Kidney glomerular epithelial cell (primary cell): ENCODE data around the gene OR9A4.
"Not testable (repeated sequence)": the region's sequence is repeated elsewhere in the genome, so short reads cannot be mapped to it uniquely, and the experiment has no call there.

Experiments
- DNase-seq: peaks from one replicate; lab custom pipeline; 2025; lab: John Stamatoyannopoulos, UW

The OR9A4 gene, protein sequence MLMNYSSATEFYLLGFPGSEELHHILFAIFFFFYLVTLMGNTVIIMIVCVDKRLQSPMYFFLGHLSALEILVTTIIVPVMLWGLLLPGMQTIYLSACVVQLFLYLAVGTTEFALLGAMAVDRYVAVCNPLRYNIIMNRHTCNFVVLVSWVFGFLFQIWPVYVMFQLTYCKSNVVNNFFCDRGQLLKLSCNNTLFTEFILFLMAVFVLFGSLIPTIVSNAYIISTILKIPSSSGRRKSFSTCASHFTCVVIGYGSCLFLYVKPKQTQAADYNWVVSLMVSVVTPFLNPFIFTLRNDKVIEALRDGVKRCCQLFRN

DNA sequence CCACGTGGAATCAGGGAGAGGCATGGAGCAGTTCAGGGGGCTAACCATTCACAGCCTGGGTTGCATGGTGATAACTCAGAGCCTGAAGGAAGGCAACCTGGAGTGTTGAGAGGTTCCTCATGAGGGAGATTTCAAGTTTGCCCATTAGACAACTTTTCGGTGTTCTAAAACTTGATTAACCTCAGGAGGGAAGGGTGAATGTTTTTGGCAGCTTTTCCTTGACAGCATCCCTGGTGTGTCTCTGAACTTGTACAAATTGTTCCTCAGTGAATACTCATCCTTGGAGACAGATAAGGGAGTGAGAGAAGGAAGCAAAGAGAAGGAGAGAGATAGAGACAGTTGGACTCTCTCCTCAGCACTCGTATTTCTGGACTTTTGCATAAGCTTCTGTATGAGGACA lies at the start of gene OR9A4:
TSS of gene OR9A4 (plus strand) at position 301 of the 400 bp plus-strand sequence. CDS start 2,477 bp downstream, outside the sequence.
- DNase-seq = no peak

DNA sequence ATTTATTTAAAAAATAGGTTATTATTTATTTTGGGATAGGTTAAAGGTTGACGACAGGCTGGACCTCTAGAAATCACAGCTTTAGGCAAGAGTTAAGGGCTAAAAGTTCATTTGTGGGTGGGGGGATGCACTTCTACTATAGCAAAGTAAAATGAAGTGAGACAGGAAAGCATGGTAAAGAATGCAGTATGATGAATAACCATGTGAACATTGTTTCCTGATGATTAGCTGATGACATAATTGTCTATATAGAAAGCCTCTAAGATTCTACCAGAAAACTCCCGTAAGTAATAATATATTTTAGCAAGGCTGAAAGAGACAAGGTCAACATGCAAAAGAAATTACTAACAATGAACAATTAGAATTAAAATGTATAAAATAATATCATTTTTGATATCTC lies 49.2 kb upstream of the OR9A4 start:
- no peak for DNase-seq

DNA sequence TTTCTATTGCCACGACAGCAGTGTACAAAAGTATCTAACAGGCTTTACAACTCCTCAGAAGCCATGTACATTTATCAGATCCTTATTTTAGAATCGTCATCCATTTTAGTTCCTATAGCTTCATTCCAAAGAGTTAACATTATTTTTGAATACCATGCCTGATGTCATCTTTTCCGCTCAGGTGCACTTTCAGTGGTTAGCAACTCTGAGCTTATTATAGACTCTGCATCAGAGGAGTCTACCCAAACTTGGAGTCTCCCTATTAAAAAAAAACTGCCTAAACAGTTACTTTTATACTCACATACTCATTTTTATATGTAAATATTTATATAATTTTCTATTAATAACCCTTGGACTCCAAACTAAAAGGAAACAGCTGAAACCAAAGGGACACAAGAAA lies 43.3 kb upstream of the OR9A4 start:
- no peak for DNase-seq

DNA sequence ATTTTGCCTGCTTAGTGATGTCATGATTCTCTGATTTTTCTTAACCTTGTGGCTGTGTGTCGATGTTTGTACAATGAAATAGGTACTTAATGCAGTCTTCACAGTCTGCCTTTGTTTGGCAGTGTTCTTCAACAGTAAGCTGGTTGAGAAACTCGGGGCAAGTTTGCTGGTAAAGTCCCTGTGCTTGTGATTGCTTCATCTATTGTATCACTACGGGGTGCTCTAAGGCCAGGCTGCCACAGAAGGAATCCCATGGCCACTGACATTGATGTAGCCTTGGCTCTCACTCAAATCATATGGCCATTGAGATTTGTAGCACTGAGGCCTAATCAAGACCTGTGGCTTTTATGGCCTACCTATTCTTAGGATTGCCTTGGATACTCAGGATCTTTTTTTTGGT lies 41.4 kb upstream of the OR9A4 start:
- no peak for DNase-seq

DNA sequence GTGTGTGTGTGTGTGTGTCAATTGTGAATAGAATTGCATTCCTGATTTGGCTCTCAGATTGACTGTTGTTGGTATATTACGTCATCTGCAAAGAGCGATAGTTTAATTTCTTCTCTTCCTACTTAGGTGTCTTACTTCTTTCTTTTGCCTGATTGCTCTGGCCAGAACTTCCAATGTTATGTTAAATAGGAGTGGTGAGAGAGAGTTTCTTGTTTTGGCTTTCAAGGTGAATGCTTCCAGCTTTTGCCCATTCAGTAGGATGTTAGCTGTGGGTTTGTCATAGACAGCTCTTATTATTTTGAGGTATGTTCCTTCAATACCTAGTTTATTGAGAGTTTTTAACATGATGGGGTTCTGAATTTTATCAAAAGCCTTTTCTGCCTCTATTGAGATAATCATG lies 40.7 kb upstream of the OR9A4 start:
- no peak for DNase-seq

DNA sequence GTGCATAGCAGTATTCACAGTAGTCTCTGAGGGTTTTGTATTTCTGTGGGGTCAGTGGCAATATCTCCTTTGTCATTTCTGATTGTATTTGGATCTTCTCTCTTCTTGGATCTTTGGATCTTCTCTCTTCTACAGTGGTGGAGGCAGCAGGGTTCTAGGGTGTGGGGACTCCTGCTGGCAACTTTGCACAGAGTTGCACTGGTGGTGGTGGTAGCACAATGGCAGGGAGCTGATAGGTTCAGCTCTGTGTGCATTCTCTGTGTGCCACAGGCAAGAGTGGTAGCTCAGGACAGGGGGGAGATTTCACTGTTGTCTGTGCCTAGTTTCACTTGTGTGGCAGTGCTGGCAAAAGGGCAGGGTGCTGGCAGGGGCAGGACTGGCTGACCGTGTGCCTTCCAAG lies 39.8 kb upstream of the OR9A4 start:
- no peak for DNase-seq

DNA sequence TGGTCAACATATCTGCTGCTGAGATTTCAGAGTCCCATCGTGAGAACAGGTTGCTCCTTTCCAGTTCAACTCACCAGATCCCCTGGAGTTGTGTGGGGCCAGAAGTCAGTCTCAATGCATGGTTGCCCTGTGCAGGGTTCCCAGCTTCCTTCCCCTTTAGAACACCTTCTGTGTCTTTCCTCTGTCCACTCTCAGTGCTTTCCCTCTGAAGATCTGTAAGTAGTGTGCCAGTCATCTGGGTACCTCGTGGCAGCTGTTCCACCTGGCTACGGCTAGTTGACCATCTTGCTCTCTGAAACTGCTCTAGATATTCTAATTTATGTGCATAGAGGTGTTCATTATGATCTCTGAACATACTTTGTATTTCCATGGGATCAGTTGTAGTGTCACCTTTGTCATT lies 38.8 kb upstream of the OR9A4 start:
- no peak for DNase-seq

DNA sequence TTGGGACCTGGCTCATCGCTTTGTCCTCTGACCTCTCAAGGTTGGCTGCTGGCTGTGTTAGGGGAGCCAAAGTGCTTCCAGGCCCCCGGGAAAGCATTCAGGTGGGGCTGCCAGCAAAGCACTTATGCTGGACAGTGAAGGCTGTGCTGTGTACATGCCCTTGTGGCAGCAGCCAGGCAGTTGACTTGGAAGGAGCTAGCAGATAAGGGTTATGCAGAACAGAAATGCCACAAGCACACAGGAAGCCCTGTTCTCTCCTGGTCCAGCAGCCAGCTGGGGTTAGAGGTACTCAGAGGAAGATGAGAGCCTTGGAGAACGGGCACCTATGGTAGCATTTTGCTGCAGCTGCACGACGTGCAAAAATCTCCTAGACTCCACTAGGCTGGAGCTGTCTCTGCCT lies 35.2 kb upstream of the OR9A4 start:
- DNase-seq = no peak

DNA sequence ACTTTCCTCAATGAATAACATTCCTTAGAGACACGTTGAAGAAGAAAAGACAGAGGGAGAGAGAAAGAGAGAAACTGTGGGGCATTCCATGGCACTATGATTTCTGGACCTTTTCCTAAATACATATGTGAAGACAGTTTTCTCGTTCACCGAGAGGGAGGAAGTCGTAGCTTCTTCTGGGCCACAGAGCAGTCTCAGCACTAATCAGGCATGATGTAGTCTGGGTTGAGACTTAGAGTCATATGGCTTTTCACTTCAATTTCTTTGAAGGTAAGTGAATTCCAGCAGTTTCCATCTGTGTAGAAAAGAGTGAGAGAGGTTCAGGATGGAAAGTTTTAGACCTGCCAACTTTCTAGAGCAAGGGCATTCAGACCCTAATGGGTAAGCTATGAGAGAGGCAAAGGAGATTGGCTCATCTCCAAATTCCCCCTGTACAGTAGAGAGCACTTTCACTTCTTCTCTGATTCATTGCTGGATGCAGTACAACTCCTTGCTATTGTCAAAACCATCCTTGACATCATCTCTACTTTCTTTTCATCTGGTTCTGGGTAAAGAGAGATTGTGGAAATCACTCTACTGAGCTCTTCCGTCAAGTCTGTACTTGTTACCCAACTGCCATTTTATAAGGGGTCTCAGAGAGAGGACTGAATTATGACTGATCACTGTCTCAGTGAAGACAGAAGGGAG lies 31.5 kb upstream of the OR9A4 start:
- DNase-seq = no peak

DNA sequence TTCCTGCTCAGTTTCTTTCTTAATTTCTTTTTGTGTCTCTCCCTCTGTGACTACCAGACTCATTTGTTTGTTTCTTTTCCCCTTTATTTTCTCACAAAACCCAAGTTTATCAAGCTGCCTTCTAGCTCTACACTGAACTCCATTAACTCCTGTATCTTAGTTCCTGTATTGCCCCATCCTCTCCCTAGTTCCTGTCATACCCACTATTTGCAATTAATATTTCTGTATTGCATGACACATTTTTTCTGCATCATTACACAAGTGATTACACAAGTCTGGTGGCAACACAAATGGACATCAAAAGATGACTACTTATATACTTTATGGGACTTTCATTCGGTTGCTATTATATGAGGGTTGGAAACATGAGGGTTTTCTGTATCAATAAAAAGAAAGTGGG lies 26.9 kb upstream of the OR9A4 start:
- no peak for DNase-seq

DNA sequence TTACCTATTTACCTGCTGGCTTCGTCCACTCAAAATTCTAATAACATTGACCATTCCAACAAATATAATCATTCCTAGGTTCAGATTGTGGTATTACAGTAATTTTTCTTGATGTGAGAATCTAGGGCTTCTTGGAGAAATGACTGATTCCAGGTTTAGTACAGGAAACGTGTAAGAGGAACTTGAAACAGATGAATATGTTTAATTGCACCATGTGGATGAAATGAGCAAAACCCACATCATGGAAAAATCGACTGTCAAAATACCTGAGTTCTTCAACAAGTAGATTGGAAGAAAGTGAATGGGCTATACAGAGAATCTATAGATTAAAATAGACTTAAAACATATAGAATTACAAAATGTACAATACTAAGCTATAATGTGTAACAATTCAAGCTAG lies 24.9 kb upstream of the OR9A4 start:
- DNase-seq = no peak

DNA sequence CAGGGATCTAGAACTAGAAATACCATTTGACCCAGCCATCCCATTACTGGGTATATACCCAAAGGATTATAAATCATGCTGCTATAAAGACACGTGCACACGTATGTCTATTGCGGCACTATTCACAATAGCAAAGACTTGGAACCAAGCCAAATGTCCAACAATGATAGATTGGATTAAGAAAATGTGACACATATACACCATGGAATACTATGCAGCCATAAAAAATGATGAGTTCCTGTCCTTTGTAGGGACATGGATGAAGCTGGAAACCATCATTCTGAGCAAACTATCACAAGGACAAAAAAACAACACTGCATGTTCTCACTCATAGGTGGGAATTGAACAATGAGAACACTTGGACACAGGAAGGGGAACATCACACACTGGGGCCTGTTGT lies 16.8 kb upstream of the OR9A4 start:
- not testable (repeated sequence) for DNase-seq

DNA sequence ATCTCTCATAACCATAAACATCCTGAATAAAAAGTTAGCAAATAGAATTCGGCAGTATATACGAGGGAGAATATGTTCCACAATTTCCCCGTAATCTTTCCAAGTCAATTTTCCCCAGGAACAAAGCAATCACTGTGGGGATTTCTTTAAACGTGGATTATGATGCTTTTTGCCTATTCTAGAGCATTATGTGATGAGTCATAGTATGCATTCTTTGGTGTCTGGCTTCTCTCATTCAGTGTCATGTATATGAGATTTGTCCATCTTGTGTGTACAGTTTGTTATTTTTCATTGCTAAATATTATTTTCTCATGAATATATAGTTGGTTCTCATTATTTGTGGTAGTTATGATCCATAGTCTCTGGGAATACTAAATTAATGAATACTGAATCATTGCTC lies 9.9 kb upstream of the OR9A4 start:
- no peak for DNase-seq

DNA sequence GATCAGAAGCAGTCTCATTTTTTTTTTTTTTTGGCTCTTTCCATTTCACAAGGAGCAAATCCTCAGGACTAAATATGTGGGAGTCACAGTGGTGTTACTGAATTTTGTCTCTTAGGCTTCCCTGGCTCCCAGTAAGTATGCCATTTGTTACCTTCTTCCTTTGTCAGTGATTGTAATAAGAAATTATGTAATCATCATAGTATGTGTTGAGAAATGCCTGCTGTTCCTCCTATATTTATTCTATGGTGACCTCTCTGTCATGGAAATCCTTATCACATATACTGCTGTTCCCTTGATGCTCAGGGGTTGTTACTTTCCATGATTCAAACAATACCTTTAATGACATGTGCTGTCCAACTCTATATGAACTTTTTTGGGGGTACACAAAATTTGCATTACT lies 4.8 kb upstream of the OR9A4 start:
- no peak for DNase-seq

DNA sequence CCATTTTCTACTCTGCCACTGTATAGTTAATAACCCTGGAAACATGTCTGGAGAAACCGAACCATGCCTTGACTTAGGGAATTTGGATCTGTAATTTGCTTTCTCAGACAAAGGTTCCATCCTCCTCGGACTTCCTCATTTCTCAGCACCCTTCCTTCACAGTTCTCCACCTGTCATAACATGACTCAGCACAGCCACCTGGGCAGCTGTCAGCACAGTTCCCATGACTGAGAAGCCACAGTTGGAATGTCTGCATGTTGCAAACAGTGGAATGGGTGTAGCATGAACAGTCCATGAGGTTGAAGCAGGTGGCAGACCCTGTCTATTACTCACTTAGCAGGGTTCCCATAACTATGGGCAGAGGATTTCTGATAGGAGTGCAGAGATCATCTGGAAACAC lies 634 bp upstream of the OR9A4 start:
- no peak for DNase-seq

DNA sequence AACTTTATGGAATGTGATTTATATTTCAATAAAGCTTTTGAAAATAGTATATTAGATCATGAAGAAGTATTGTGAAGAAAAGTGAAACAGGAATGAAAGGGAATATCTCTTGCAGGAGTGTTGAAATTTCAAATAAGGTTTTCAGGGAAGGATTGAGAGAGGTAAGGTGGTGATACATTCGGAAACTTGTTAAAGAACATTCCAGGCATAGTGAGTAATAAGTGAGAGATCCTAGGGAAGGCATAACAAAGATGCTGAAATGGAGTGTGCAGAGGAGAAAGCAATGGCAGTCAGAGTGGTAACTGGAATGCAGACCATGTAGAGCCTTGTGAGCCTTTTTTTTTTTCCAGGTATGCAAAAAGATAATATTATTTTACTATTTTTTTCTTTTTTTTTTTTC lies 4.1 kb downstream of the OR9A4 start:
- no peak for DNase-seq

DNA sequence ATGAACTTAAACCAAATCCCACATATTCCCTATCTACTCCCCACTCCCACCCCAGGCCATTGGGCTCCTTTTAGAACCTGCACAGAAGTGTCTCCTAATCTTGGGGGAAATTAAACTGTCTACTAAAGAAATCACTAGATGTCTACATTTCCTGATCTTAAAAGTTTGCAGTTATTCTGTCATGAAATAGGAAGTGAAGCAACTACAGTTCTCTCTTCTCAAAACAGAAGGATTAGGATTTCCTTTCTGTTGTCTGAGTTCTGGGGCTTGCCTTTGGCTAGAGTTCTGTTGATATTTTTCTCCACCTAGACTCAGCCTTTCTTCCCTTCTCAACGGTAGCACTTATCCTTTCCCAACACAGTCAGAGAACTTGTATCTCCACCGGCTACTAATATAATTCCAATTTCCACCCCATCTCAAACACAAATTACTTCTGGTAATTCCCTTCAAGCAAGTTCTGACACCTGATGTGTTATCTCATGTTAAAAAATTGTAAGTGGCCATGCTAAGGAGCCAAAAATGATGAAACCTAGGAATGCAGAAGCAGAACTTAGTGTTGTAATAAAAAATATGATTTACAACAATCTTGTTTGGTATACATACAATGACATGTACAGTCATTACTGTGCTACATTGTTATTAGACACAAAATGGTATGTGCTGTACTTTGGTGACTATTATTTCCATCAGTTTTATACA lies 12.1 kb downstream of the OR9A4 start:
- no peak for DNase-seq

DNA sequence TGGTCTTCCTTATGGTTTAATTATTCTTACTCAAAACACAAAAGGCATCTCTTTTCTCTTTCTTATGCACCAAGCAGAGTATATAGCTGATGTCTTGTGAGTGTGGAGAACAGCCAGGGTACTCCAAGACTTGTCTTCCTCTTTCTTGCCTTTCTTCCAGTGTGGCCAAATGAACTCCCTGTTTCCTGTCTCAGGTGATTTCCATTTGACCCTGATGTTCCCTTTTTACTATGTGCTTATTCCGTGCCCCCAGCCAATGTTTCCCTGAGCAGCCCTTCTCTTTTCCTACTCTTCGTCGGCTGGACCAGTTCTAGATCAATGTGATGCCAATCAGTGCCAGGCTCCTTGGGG lies 12.6 kb downstream of the OR9A4 start:
- DNase-seq = no peak

DNA sequence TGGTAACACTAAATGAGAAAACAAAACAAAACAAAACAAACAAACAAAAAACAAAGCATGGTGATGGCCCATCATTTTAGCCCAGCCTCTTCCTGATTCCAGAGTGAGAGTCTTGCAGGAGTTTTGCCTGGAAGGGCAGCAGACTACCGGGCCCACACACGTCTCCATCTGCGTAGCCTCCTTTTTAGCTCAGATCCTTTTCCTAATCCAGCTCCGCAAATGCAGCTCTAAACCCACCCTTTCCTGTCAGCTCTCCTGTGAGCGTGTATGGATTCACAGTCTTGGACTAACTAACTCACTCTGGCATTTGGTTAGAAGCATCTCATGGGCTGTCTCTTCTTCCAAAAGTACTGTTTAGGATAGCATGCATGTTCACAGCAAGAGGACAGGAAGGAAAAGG lies 14.0 kb downstream of the OR9A4 start:
- no peak for DNase-seq

DNA sequence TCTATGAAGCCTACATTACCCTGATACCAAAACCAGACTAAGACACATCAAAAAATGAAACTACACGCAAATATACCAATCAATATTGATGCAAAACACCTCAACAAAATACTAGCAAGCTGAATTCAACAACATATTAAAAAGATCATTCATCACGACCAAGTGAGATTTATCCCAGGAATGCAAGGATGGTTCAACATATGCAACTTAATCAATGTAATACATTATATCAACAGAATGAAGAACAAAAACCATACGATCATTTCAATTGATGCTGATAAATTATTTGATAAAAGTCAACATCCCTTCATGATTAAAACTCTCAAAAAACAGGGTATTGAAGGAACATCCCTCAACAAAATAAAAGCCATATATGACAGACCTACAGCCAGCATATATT lies 24.9 kb downstream of the OR9A4 start:
- no peak for DNase-seq

DNA sequence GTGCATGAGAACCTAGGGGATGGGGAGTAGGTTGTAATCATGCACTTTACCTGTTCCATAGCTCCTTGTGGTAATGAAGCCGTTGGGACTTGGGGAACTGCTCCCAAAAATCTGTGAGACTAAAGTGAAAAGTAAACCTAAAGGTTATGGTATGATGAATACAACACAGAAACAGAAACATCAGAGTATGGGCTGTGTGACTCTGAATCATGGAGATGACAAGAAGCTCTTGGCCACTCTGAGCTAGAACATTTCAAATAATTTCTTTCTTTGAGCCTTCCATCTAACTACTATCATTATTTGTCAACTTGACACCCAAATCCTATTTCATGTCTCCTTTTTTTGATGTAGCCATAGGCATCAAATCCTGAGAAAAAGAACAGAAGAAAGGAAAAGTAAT lies 27.6 kb downstream of the OR9A4 start:
- no peak for DNase-seq

DNA sequence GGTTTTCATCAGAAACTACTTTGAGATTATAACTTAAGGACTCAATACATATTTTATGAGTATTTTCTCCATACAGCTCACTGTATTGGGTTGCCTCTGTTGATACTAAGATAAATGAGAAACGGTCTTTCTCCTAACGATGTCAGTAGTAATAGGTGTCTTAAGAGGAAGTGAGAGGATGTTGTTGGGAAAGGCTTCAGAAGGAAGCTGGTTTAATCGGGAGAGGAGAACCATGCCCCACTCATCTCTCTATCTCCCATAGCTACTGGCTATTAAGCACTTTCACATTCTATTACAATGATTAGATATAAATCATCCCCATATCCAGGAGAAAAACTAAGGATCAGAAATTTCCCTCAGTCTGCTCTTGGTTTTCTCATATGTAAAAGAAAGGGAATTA lies 28.6 kb downstream of the OR9A4 start:
- no peak for DNase-seq

DNA sequence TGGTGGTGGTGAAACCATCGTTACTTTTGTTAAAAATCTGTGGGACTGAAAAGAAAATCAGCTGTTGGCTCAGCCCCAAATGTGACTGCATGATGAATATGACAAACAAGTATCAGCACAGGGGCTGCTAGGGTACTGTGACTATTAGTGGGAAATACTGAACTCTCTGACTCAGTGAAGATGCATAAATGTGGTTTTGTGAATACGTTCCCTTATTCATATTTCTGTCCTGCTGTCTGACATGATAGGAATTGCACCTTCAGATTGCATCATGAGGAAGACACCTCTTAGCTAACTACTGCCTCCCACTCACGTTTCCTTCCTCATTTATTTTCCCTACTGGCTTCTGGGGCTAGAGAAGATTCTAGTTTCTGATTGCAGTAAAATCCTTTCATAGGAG lies 29.2 kb downstream of the OR9A4 start:
- DNase-seq = no peak

DNA sequence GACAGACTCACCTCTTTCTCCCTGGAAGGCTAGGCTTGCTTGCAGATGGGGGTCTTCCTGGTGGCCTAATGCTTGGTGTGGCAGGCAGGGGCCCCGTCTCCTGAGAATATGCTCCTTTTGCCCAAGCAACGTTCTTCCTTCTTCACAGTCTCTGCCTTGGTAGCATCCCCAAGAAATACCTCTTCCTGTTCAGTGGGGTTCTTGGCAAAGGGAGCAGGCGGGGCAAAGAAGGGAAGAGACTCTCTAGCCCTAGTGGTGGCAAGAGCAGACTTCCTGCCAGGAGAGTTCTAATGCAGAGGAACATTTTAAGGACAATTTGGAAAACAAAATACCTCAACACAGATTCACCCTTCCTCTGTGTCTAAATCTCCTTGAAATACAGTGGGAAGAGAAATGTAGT lies 30.6 kb downstream of the OR9A4 start, which contains the start of gene CLEC5A:
TSS of gene CLEC5A (minus strand) at position 179 of the 400 bp plus-strand sequence. CDS start 682 bp downstream, outside the sequence.
- DNase-seq = no peak
